Measurements from ENCODE around the gene HCN2. TPM values are rescaled to one million over a fixed set of nuclear protein-coding genes. Genes with fewer than 3 reads are reported as not detected.

Gene HCN2
- total and polyA plus RNA-seq, 9 of the 15 experiments (the other 6 are each of a cell fraction or from before 2014, with no cell fraction given) = 0.29 to 4.2 (median 0.82) TPM; not detected in 2

DNA sequence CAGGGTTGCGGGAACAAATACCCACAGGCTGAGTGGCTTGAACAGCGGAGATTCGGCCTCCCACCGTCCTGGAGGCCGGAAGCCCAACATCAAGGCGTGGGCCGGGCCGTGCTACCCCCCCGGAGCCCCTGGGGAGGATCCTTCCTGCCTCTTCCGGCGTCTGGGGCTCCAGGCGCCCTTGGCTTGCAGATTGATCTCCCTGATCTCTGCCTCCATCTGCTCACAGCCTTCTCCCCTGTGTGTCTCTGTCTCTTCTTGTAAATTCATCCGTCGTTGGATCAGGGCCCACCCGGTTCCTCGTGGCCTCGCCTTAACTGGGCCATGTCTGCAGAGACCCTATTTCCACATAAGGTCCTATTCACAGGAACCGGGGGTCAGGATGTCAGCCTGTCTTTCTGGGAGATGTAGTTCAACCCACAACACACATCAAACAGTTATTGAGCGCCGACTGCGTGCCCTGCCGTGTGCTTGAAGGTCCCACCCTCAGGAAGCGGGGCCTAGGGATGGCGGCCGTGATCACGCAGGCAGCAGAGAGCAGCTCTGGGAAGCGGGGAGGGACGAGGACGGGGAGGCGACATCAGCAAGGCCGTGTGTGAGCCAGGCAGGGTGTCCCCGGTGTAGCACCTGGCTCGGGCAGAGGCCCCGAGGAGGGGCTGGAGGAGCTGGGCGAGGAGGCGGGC is 21.3 kb downstream of the HCN2 start (continued):
- TF ChIP-seq RFX7 (CRISPR knock-in tag; IDR thresholded peaks at IDR 0.05) (no peak), IRF2 (CRISPR knock-in tag; IDR thresholded peaks at IDR 0.05) (no peak), ATF7 (IDR thresholded peaks at IDR 0.05) (0 out of 2 replicates have a peak, but pooled peaks have one; percentile 34), ZNF586 (CRISPR knock-in tag; conservative IDR thresholded peaks at IDR 0.05) (no peak), NELFE (IDR thresholded peaks at IDR 0.05; ENCODE audit: insufficient read depth, insufficient read length) (no peak), ZNF311 (CRISPR knock-in tag; IDR thresholded peaks at IDR 0.05) (no peak), SNRNP70 (optimal IDR thresholded peaks at IDR 0.05; ENCODE audit: low read depth, low read length) (no peak), EP400 (IDR thresholded peaks at IDR 0.05) (peak; percentile 77), HNRNPLL (IDR thresholded peaks at IDR 0.05; ENCODE audit: low read depth, low read length, poor library complexity, severe bottlenecking) (peak; percentile 17), RCOR1 (IDR thresholded peaks at IDR 0.05; ENCODE audit: borderline replicate concordance in 1 of 2, low read depth in 2 of 2, low read length in 2 of 2) (0 out of 4 replicates have a peak, but pooled peaks of 1 of the 2 experiments have one; percentile 15), ZFP30 (CRISPR knock-in tag; IDR thresholded peaks at IDR 0.05; ENCODE audit: borderline replicate concordance) (no peak), ZFP1 (CRISPR knock-in tag; IDR thresholded peaks at IDR 0.05) (no peak), ZNF23 (CRISPR knock-in tag; IDR thresholded peaks at IDR 0.05) (no peak), ARNT (IDR thresholded peaks at IDR 0.05) (peak in 1 of 2 experiments; percentile 63; a peak in 1 of 4 replicates), MTA2 (IDR thresholded peaks at IDR 0.05; ENCODE audit: low read depth) (no peak), TCF7L2 (IDR thresholded peaks at IDR 0.05; ENCODE audit: low read depth, low read length) (no peak)
- TF ChIP-seq, protein P1, sequence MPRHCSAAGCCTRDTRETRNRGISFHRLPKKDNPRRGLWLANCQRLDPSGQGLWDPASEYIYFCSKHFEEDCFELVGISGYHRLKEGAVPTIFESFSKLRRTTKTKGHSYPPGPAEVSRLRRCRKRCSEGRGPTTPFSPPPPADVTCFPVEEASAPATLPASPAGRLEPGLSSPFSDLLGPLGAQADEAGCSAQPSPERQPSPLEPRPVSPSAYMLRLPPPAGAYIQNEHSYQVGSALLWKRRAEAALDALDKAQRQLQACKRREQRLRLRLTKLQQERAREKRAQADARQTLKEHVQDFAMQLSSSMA (CRISPR knock-in tag; IDR thresholded peaks at IDR 0.05) = no peak
- TF ChIP-seq, protein P2, sequence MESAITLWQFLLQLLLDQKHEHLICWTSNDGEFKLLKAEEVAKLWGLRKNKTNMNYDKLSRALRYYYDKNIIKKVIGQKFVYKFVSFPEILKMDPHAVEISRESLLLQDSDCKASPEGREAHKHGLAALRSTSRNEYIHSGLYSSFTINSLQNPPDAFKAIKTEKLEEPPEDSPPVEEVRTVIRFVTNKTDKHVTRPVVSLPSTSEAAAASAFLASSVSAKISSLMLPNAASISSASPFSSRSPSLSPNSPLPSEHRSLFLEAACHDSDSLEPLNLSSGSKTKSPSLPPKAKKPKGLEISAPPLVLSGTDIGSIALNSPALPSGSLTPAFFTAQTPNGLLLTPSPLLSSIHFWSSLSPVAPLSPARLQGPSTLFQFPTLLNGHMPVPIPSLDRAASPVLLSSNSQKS (CRISPR knock-in tag; IDR thresholded peaks at IDR 0.05) = no peak
- TF ChIP-seq, protein P3, sequence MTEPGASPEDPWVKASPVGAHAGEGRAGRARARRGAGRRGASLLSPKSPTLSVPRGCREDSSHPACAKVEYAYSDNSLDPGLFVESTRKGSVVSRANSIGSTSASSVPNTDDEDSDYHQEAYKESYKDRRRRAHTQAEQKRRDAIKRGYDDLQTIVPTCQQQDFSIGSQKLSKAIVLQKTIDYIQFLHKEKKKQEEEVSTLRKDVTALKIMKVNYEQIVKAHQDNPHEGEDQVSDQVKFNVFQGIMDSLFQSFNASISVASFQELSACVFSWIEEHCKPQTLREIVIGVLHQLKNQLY (CRISPR knock-in tag; conservative IDR thresholded peaks at IDR 0.05) = no peak
- TF ChIP-seq, protein P4, sequence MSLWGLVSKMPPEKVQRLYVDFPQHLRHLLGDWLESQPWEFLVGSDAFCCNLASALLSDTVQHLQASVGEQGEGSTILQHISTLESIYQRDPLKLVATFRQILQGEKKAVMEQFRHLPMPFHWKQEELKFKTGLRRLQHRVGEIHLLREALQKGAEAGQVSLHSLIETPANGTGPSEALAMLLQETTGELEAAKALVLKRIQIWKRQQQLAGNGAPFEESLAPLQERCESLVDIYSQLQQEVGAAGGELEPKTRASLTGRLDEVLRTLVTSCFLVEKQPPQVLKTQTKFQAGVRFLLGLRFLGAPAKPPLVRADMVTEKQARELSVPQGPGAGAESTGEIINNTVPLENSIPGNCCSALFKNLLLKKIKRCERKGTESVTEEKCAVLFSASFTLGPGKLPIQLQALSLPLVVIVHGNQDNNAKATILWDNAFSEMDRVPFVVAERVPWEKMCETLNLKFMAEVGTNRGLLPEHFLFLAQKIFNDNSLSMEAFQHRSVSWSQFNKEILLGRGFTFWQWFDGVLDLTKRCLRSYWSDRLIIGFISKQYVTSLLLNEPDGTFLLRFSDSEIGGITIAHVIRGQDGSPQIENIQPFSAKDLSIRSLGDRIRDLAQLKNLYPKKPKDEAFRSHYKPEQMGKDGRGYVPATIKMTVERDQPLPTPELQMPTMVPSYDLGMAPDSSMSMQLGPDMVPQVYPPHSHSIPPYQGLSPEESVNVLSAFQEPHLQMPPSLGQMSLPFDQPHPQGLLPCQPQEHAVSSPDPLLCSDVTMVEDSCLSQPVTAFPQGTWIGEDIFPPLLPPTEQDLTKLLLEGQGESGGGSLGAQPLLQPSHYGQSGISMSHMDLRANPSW (CRISPR knock-in tag; IDR thresholded peaks at IDR 0.05) = no peak
- TF ChIP-seq, protein P5, sequence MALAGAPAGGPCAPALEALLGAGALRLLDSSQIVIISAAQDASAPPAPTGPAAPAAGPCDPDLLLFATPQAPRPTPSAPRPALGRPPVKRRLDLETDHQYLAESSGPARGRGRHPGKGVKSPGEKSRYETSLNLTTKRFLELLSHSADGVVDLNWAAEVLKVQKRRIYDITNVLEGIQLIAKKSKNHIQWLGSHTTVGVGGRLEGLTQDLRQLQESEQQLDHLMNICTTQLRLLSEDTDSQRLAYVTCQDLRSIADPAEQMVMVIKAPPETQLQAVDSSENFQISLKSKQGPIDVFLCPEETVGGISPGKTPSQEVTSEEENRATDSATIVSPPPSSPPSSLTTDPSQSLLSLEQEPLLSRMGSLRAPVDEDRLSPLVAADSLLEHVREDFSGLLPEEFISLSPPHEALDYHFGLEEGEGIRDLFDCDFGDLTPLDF (CRISPR knock-in tag; IDR thresholded peaks at IDR 0.05) = no peak
